Left ventricle myocardium inferior (tissue), 1 donor: Measurements from ENCODE around the gene ACTR8. TPM values are rescaled to one million over a fixed set of nuclear protein-coding genes. Genes with fewer than 3 reads are reported as not detected.

Experiments
- DNase-seq: peaks from one replicate; pipeline ENCODE4 v3.0.0-alpha.2; 2020
- H3K27ac ChIP-seq: fragments of 200-600 bp; replicated peaks from 2 replicates; pipeline ENCODE4 v1.8.0; 2021
- H3K27me3 ChIP-seq: fragments of 200-600 bp; 2 replicates; pipeline ENCODE4 v1.8.0; 2021; ENCODE audit warnings: low read depth
- H3K36me3 ChIP-seq: fragments of 200-600 bp; 2 replicates; pipeline ENCODE4 v1.8.0; 2021
- H3K4me1 ChIP-seq: fragments of 200-600 bp; 2 replicates; pipeline ENCODE4 v1.8.0; 2021
- H3K4me3 ChIP-seq: fragments of 200-600 bp; 2 replicates; pipeline ENCODE4 v1.8.0; 2021; ENCODE audit warnings: mild to moderate bottlenecking, moderate library complexity
- H3K9me3 ChIP-seq: fragments of 200-600 bp; replicated peaks from 2 replicates; pipeline ENCODE4 v1.8.0; 2021
- intact Hi-C: fragments of 100-400 bp; cut with micrococcal nuclease; formaldehyde crosslinking; loops from one replicate; pipeline ENCODE4 v1.11.0; 2022
- total RNA-seq: library from RNA; stranded (reverse); fragmentation: NEBNext Ultra II Directional; extraction: Animal tissue kit (Norgen Biotek cat#: 25700); gene quantifications from one replicate; pipeline ENCODE4 v1.2.1, GENCODE V29; 2021
- TF ChIP-seq, protein P1 (sequence below): fragments of 200-600 bp; IDR thresholded peaks from 2 replicates; pipeline ENCODE4 v1.8.0; 2021; ENCODE audit warnings: antibody characterized with exemption, mild to moderate bottlenecking, borderline replicate concordance
- donor health status: DM: no; HTN: yes; CAD: no; lungs with severe emphysema.

ACTR8 gene
- total RNA-seq, 1 donor from 2014 or later, result 33.2 TPM

GRCh38 chr3:53902711-53903110 is 20.8 kb upstream of the ACTR8 start:
- intact Hi-C loops, result no loop called here
- Histone ChIP-seq H3K4me1 (peaks cover 15% of the 10 kb centered on the region), H3K27me3 (peaks cover 25% of the 10 kb centered on the region), H3K27ac (no peak overlapping the region), H3K9me3 (peaks cover 10% of the 10 kb centered on the region), H3K36me3 (no peaks in the 10 kb centered on the region), H3K4me3 (no peak overlapping the region)
- TF ChIP-seq, protein P1, sequence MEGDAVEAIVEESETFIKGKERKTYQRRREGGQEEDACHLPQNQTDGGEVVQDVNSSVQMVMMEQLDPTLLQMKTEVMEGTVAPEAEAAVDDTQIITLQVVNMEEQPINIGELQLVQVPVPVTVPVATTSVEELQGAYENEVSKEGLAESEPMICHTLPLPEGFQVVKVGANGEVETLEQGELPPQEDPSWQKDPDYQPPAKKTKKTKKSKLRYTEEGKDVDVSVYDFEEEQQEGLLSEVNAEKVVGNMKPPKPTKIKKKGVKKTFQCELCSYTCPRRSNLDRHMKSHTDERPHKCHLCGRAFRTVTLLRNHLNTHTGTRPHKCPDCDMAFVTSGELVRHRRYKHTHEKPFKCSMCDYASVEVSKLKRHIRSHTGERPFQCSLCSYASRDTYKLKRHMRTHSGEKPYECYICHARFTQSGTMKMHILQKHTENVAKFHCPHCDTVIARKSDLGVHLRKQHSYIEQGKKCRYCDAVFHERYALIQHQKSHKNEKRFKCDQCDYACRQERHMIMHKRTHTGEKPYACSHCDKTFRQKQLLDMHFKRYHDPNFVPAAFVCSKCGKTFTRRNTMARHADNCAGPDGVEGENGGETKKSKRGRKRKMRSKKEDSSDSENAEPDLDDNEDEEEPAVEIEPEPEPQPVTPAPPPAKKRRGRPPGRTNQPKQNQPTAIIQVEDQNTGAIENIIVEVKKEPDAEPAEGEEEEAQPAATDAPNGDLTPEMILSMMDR, result no peak
- no peak for DNase-seq

DNA sequence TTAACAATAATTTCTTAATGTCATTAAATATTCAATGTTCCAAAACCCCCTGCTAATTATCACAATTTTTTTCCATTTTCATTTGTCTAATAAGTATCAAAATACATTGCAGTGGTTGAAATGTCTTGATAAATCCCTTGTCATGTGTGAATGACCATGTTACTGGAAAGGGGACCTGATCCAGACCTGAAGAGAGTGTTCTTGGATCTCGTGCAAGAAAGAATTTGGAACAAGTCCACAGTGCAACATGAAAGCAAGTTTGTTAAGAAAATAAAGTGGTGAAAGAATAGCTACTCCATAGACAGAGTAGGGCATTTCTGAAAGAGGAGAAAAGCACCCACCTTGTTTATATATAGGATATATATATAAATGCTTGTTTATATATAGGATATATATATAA is 20.1 kb upstream of the ACTR8 start:
- Histone ChIP-seq H3K4me3 (no peak overlapping the region), H3K27me3 (peaks cover 31% of the 10 kb centered on the region), H3K27ac (peak overlapping the region; percentile 10), H3K4me1 (peaks cover 15% of the 10 kb centered on the region), H3K36me3 (no peaks in the 10 kb centered on the region), H3K9me3 (peaks cover 10% of the 10 kb centered on the region)
- TF ChIP-seq, protein P1, result no peak
- intact Hi-C loops, result no loop called here
- DNase-seq, result no peak

GRCh38 chr3:53900666-53901331 is 18.8 kb upstream of the ACTR8 start:
- TF ChIP-seq, protein P1, result no peak
- Histone ChIP-seq H3K4me1 (peaks cover 15% of the 10 kb centered on the region), H3K9me3 (no peaks in the 10 kb centered on the region), H3K4me3 (no peak overlapping the region), H3K36me3 (no peaks in the 10 kb centered on the region), H3K27ac (no peak overlapping the region), H3K27me3 (peaks cover 27% of the 10 kb centered on the region)
- no peak for DNase-seq
- intact Hi-C loops, result no loop called here

- TF ChIP-seq, protein P1, result no peak
- H3K27ac ChIP-seq, result no peak overlapping the region
- H3K36me3 ChIP-seq, result no peaks in the 10 kb centered on the region
- DNase-seq, result no peak
- peaks cover 15% of the 10 kb centered on the region for H3K4me1 ChIP-seq
- H3K9me3 ChIP-seq, result no peaks in the 10 kb centered on the region
- H3K27me3 ChIP-seq, result peaks cover 26% of the 10 kb centered on the region
- intact Hi-C loops, result no loop called here
- H3K4me3 ChIP-seq, result no peak overlapping the region
These were observed 17.8 kb upstream of the ACTR8 start for GRCh38 chr3:53899750-53900149.

DNA sequence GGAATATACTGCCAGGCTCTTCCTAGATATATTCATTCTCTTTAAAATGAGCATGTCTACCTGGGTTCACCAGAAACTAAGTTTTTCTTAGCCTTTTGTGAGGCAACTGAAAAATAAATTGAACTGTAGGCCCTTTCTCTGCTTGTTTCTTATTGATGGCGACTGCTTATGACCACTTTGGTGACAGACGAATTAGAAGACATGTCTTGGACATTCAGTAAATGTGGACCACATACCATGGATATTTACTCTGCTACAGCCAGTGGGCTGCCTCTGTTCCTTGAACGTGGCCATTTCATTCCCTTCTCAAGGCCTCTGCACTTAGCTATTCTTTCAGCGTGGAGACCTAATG is 10.3 kb upstream of the ACTR8 start:
- intact Hi-C loops, result no loop called here

More for the DNA sequence above, 10.3 kb upstream of the ACTR8 start:
- Histone ChIP-seq H3K4me3 (peak overlapping the region; percentile 81), H3K4me1 (peaks cover 46% of the 10 kb centered on the region), H3K36me3 (peaks cover 11% of the 10 kb centered on the region), H3K9me3 (no peaks in the 10 kb centered on the region), H3K27me3 (peaks cover 5% of the 10 kb centered on the region), H3K27ac (peak overlapping the region; percentile 91)
- TF ChIP-seq, protein P1, result no peak
- DNase-seq, result no peak
